ENCODE measurements around the gene BORA.
"Not testable (repeated sequence)": the region's sequence is repeated elsewhere in the genome, so short reads cannot be mapped to it uniquely, and the experiment has no call there.

Gene BORA

DNA sequence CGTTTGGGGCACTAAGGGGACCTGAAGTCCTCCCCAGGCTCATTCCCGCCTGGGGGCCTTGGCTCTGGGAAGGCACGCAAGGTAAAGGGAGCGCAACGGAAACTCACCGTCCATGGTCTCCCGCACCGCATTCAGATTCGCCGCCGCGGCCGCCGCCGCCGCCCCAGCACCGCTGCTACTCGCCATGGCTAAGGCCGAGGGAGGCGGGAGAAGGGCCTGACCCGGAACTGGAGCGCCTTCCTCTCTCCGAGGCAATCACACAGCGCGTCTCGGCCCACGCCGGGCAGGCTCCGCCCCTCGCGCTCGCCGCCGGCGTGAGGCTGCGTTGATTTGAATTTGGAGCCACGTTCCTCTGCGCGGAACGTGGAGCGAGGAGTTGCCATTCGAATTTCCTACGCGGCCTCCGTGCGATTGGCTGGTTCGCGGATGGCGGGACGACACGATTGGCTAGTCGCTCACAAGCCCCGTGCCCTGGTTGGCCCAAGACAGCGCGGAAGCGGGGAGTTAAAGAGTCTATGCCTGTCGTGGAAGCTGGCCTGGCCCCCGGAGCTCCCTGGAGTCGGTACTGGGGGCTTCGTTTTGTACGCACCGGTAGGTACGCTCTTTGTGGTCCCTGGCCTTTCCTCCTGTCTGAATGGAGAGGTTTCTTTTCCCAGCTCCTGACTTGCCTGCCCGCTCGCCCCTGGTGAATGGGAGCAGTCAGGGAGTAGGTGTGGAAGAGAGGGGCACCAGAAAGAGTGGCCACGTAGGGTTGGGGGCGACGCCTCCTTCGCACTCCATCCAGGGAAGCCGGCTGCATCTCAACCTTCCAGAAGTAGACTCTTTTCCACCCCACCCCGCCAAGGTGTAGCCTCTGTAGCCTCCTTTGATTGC, at the start of gene BORA, which contains the start of gene MZT1:
Gene BORA (plus strand): TSS at position 507 of the 873 bp plus-strand sequence. CDS start 1,018 bp downstream, outside the sequence.
Gene MZT1 (minus strand): TSS at position 213 of the 873 bp plus-strand sequence. CDS start 27 bp downstream, at position 186.
- DNase-seq: peak; percentile 60 to 86

DNA sequence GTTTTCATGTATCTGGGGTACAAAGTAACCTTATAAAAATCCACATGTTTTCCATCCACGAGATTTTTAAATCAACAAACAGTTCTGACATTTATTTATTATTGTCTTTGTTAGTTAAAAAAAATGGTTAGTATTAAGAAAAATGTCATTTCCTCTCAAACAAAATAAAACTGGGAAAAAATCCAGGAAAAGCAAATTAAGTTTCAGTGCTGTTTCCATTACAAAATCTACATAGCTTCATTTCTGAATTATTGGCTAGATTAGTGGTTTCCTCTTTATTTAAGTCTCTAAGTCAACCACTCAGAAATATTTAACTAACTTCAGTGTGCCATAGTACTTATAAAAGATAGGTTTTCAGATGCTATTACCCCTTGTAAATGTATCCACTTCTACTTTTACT, 49.4 kb upstream of the BORA start:
- DNase-seq: no peak

DNA sequence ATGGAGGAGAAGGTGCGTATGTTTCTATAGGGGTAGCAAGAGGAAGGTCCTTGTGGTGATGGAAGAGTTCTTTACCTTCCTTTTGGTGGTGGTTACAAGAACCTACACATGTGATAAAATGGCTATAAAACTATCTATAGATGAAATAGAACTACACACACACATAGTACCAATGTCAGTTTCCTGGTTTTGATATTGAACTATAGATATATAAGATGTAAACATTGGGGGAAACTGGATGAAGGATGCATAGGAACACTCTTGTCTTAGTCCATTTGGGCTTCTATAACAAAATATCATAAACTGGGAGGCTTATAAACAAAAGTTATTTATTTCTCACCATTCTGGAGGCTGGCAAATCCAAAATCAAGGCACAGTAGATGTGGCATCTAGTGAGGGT, 47.4 kb upstream of the BORA start:
- DNase-seq: no peak

DNA sequence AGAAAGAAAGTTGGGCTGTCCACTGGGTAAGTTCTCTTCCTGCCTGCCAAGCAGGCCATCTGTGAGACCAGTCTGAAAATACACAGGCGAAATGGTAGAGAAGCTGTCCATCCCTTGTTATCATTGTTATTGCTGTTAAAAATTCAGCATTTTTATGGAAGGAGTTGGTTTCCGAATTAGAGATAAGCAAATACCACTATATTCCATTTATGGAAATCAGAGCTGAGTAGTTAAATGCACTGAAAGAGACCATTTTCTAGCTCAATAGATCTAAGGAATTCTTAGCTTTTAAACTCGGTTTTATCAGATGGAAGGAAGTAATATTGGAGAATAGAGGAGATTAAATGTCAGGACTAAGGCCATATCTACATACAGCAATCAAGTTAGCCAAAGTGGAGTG, 41.0 kb upstream of the BORA start:
- DNase-seq: no peak

DNA sequence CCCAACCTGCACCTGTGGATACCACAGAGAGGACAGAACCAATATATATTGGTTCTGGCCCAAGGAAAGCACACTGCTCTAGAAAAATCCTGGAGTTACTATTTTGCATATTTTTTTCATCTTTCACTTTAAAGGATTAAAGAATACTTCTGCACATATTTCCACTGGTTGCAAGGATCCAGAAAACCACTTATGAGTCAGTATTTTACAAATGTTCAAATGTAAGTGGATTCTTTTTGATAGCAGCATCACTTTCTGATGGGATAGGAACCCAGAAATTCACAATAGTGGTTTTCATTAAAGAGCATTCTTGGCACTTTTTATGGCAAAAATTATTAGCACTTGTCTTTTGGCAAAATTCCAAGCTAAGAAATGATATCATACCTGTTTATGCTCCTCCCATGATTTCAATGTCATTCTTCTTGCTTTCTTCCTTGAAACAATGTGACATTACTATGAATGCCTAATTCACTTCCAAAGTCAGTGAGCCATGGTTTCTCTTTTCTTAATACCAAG, 38.5 kb upstream of the BORA start:
- no peak for DNase-seq

DNA sequence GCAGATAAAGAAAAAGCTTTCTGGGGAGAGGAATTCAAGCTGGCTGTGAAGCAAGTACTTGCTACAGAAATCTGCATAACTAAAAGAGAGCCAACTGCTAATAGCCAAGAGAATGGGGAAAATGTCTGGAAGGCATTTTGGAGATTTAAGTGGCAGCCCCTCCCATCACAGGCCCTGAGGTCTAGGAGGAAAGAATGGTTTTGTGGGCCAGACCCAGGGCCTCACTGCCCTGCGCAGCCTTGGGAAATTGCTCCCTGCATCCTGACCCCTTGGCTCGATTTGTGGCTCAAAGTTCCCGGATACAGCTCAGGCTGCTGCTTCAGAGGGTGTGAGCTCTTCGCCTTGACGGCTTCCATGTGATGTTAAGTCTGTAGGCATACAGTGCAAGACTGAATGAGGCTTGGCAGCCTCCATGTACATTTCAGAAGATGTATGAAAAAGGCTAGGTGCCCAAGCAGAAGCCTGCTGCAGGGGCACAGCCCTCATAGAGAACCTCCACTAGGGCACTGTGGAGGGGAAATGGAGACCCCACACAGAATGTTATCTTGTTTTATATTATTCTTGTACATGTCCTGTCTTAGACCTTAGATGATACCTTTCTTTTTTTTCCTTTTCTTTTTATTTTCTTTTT, 34.7 kb upstream of the BORA start:
- no peak for DNase-seq

DNA sequence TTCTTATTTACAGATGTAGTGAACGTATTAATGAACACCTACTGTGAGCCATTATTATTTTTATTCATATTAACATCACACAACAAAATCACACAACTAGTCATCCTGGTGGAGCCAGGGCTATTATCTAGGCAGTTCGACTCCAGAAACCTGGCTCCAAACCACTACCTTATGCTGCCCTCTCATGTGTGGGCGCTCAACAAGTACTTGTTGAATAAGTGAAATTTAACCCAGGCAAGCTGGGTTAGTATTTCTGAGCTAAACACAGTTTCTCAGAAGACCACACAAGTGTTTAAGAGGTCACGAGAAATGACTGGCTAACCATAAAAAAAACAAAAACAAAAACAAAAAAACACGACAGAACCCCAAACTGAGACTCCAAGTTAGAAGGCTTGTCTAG, 33.9 kb upstream of the BORA start:
- DNase-seq: no peak

DNA sequence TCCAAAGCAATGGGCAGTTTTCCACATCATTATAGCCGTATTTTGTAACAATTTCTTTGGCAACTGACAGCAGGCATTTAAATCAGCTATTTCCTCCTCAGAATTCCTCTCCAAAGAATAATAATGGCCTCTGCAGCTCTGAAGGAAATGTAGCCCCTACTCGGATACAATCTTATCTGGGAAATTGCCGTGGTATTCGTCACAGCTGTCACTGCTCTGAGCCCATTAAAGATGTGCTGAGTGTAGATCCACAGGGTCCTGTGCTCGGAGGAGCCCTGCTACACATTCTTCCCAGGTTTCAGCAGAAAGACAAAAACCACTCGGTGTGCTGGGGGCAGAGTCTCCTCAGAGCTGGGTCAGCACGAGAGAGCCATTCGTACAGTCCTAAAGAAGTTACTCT, 33.4 kb upstream of the BORA start:
- DNase-seq: no peak

DNA sequence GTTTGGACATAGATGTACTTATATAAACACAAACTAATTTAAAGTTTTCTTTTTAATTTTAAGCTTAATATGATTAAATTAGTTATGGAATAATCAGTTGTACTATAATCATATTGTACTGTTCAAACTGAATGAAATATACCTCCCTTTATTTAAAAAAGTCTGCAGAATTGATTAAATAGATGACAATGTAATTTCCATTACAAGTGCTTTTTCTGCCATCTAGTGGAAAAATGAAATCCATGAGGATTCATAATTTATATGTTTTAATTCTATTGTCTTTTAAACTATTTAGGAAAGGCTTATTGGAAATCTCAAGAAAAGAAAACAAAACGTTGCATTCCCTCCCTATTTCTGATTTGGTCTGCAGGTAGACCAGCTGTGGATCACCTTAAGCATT, 31.1 kb upstream of the BORA start:
- DNase-seq: no peak

DNA sequence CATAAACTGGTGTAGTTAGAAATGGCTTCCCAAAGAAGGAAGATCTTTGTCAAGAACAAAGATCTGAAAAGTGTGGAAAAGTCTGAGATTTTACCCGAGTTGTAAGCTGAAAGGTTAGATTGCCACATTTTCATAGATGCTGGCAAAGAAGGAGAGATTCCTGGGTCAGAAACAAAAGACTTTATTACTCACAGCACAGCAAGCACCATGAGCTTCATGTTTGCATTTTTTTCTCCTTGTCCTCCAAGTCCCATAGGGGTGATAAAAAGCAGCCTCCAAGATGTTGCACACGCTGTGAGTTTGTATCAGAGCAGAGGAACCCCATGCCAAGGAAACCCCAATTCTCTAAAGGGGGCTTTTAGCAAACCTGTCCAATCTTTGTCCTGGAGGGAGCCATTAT, 29.6 kb upstream of the BORA start:
- DNase-seq: no peak

DNA sequence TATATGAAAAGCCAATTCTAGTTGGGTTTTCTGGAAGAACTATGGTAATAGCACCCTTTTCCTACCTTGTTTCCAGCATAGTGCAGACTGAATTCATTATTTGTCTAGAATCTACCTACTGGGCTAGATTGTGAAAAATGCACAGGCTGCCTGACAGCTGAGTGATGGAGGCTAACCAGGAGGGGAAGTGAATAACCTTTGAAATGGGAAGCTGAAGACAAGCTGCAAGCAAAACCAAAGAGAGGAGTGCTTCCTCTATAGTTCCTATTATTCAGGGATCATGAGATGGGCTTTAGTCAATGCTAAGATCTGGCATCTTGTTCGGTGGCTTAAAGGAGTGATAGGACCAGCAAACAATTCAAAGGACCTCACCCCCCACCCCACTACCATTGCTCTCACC, 27.2 kb upstream of the BORA start:
- no peak for DNase-seq

DNA sequence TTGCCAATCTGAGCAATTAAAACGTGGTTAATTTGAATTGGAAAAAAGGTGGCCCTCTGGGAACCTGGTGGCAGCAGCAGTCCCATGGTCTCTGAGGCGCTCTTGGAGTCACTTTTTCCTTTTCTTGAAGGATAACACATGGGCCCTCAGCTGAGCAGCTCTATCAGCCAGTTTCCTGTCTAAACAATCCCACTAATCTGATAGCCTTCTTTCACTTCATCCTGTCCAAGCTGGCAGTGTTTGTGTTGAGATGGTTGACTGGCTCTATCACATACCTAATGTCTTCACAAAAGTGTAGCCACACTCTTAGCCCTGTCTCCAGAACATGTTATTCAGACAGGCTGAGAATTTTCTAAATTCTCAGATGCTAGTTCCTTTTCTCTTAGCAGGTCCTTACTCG, 10.9 kb upstream of the BORA start:
- DNase-seq: no peak

DNA sequence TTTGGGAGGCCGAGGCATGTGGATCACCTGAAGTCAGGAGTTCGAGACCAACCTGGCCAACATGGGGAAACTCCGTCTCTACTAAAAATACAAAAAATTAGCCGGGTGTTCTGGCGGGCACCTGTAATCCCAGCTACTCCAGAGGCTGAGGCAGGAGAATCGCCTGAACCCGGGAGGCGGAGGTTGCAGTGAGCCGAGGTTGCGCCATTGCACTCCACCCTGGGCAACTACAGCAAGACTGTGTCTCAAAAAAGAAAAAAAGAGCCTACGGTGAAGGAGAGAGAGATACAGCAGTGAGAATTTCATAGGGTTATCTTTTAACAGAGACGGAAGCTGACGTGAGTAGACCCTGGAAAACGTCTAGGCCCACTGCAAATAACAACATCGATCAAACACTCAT, 1.5 kb upstream of the BORA start:
- DNase-seq: not testable (repeated sequence)

DNA sequence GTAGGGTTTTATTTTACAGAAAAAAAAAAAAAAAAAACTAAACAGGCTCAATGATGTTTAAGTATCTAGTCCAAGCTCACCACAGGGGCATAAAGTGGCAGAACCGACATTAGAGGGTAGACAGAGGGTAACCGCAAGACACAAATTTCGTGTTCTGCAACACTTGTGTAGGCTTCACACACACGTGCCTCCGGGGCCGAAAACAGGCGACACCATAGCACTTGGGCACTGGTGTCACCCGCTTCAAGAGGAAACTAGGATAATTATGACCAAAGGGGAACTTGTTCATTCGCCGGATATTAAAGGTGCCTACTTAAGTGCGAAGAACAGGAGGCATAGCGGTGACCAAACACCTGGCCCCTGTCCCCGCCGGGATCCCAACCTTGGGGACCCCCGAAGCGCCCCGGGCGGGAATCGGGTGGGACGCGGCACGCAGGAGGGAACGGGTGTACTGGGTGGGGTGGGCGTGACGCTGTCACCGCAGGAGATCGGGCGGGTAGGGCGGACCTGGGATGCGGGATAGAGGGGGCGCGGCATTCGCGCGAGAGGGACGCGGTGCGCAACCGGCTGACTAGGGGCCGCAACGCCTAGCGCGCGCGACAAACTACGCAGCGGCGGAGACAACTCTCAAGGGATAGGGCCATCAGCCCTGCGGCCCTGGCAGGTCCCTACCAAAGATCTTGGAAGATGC, 852 bp upstream of the BORA start:
- DNase-seq: no peak

DNA sequence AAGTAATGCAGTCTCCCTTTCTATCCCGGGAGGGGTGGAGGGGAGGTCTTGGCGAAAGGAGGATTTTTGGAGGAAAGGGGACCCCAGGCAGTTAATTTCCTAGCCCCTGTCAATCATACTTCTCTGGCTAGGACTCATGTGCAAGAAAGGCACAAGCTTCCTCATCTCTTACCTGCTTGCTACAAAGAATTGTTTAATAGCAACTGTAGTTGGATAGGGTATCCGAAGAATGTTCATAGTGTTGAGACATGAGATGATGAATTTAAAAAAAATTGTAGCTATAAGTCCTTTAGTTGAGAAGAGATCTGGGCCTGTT, 525 bp downstream of the BORA start:
- no peak for DNase-seq

DNA sequence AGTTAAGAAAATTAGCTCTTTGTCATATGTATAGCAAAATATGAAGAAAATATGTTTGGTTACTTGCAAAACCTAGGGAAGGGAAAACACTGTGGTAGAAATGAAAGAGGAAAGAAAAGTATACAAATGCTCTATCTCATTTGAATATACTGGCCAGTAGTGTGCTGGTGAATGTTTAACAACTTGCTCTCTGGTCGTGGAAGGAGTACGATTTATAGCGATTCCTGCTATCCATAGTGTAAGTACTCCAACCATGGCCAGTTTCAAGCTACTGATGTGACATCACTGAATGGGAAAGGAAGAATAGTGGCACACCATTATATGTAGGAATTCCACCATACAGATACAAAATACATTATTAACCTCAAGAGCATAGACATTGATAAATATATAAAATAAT, 9.3 kb downstream of the BORA start:
- DNase-seq: no peak

DNA sequence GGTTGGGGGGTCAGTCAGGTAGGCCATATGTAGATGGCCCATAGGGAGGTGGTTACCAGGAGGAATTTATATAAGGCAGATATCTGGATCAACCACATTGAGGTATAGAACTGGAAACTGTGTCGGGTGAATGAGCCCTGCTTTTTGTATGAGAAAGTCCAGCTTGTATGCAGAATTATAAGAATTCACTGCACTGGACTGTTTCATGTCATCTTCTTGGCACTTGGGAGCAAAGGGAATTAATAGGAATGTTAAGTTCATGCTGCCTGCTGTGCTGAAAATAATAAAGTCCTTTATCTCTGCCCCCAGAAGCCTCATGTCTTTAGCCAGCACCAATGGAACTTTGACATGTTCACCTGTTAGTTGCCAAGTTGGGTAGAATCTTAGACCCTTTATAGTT, 12.3 kb downstream of the BORA start:
- DNase-seq: no peak

DNA sequence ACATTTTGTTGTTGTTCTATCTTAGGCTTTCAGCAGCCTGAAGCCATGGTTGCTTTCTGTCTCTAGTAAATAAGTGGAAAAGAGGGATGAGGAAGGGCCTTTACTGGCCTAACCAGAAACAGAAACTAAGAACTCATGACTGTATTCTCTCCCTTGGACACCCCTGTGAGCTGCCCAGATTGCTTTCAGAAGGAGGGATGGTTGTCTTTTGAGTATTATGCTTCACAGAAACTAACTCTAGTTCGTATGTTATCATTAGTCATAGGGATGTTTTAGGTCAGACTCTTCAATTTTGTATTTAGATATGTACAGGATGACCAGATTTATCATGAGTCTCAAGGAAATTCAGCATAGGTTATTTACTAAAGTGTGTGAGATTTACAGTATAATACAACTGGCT, 17.5 kb downstream of the BORA start:
- no peak for DNase-seq

DNA sequence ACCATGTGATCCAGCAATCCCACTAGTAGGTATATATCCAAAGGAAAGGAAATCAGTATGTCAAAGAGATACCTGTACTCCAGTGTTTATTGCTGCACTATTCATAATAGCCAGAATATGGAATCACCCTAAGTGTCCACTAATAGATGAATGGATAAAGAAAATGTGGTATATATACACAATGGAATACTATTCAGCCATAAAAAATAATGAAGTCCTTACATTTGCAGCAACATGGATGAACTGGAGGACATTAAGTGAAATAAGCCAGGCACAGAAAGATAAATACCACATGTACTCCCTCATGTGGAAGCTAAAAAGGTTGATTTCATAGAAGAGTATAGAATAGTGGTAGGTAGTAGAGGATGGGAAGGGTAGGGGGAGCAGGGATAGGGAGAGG, 23.5 kb downstream of the BORA start:
- DNase-seq: no peak

DNA sequence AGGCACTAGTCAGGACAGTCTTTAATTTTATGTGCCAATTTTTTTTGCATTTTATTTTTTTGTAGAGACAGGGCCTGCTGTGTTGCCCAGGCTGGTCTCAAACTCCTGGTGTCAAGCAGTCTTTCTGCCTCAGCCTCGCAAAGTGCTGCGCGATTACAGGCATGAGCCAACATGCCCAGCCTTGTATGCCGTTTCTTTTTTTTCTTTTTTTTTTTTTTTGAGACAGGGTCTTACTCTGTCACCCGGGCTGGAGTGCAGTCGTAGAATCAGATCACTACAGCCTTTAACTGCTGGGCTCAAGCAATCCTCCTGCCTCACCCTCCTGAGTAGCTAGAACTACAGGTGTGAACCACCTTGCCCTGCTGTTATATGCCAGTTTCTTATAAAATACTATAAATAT, 26.4 kb downstream of the BORA start:
- DNase-seq: no peak

DNA sequence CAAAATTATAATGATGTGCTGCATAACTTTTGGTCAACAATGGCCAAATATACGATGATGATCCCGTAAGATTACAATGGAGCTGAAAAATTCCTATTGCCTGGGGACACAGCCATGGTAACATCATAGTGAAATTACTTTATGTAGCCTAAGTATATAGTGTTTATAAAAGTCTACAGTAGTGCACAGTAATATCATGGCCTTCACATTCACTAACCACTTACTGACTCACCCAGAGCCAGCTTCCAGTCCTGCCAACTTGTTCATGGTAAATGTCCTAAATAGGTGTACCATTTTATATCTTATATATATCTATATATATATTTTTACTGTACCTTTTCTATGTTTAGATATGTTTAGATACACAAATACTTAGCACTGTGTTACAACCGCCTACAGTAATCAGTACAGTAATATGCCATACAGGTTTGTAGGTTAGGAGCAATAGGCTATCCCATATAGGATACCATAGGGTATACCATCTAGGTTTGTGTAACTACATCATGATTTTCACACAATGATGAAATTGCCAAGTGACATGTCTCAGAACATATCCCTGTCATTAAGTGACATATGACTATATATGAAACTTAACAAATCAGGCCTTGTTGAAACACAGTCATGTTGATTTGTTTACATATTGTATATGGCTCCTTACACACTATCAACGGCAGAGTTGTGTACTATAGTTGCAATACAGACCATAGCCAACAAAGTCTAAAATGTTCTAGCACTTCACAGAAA, 30.2 kb downstream of the BORA start:
- no peak for DNase-seq

DNA sequence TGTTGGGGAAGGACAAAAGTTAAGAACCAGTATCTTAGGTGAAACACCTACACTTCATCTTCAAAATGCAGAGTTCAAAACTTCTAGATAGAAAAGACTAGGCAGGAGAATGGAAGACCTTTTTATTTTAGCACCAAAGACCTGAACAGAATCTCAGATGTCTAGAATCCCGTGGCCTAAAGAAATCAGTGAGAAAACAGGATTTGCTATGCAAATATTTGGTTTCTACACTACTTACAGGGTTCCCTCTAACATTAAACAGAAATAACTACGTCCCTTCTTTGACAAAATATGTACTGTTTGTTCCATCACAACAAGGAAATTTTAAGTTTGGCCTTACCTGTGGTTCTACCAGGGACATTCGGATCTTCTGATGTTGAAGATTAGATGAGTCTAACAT, 32.5 kb downstream of the BORA start:
- DNase-seq: no peak

DNA sequence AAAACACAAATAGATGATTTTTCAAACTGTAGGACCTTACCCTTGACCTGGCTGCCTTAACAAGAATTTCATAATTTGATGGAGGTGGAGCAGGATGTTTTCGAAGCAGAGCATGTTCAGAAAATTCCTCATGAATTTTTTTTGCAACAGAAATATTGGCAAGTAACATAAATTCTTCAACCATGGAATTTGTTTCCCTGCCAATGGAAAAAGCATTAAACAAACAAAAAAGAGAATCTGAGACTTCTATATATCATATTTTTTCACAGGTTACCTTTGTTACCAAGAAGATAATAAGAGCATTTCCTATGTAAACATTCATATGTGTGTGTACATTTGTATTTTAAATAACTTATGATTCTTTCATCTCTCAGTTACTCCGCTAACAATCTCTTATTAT, 35.7 kb downstream of the BORA start:
- DNase-seq: no peak

All from NCI-H446 (cell line).